GM12878 (cell line): Measurements from ENCODE around the gene CLNS1A.

ENCODE experiments used
- DPF2 ChIP-seq: fragments of 450-650 bp; IDR thresholded peaks from 2 replicates; pipeline ENCODE4 v1.6.1; 2017; ENCODE audit warnings: mild to moderate bottlenecking
- GATAD2B ChIP-seq: fragments of 450-650 bp; conservative IDR thresholded peaks from 2 replicates; pipeline ENCODE4 v1.6.1; 2017; ENCODE audit warnings: low read depth, mild to moderate bottlenecking, moderate library complexity
- NFIC ChIP-seq: IDR thresholded peaks from 2 replicates; pipeline ENCODE4 v1.6.1; 2012; ENCODE audit warnings: low read depth, mild to moderate bottlenecking, inconsistent platforms, low read length, moderate library complexity
- NRF1 ChIP-seq: conservative IDR thresholded peaks from 2 replicates; pipeline ENCODE4 v1.6.1; 2011; ENCODE audit warnings: mild to moderate bottlenecking, low read depth, low read length, improper control_type of control experiment
- PAX5 ChIP-seq: IDR thresholded peaks from 2 replicates; pipeline ENCODE4 v1.6.1; 2011; ENCODE audit warnings: low read depth, low read length, borderline replicate concordance
- SIN3A ChIP-seq: IDR thresholded peaks from 2 replicates; pipeline ENCODE4 v1.6.1; 2012; ENCODE audit warnings: low read depth, low read length, improper control_type of control experiment
- TCF7 ChIP-seq: IDR thresholded peaks from 2 replicates; pipeline ENCODE4 v1.6.1; 2014; ENCODE audit warnings: antibody characterized with exemption, borderline replicate concordance
- YY1 ChIP-seq: IDR thresholded peaks from 2 replicates; pipeline ENCODE4 v1.6.1; 2011; ENCODE audit warnings: low read depth, mild to moderate bottlenecking, low read length
- TF ChIP-seq, protein P1 (sequence below), 3 experiments: IDR thresholded peaks in 2 of 3; conservative IDR thresholded peaks in 1 of 3; 2 replicates each; pipeline ENCODE4 v1.5.1; 2011; ENCODE audit warnings: low read depth in 3 of 3, low read length in 3 of 3, mild to moderate bottlenecking in 3 of 3, control low read depth in 2 of 3, moderate library complexity in 2 of 3, inconsistent platforms in 1 of 3, mixed read lengths in 1 of 3; ENCODE audit not compliant: control insufficient read depth in 2 of 3, insufficient read depth in 1 of 3; ENCODE audit errors: extremely low read depth in 1 of 3

DNA sequence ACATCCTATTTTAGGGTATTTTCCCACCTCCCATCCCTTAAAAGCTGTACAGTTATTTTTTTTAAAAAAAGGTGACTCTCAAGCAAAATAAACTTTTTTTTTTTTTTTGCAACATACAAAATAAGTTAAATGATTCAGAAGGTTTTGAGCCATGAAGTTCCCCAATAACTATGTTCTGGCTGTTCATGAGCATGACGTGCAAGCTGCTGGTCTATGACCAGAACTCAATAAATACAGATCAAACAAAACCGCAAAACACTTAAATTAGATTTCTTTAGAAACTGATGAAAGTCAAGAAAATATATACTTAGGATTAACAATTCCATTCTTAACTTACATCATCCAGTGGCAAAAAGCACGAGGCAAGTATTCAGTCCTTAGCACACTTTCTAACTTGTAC lies 24.1 kb upstream of the CLNS1A start:
- TF ChIP-seq SIN3A = no peak
- TF ChIP-seq YY1 = no peak
- no peak for TF ChIP-seq NRF1
- TF ChIP-seq, protein P1, sequence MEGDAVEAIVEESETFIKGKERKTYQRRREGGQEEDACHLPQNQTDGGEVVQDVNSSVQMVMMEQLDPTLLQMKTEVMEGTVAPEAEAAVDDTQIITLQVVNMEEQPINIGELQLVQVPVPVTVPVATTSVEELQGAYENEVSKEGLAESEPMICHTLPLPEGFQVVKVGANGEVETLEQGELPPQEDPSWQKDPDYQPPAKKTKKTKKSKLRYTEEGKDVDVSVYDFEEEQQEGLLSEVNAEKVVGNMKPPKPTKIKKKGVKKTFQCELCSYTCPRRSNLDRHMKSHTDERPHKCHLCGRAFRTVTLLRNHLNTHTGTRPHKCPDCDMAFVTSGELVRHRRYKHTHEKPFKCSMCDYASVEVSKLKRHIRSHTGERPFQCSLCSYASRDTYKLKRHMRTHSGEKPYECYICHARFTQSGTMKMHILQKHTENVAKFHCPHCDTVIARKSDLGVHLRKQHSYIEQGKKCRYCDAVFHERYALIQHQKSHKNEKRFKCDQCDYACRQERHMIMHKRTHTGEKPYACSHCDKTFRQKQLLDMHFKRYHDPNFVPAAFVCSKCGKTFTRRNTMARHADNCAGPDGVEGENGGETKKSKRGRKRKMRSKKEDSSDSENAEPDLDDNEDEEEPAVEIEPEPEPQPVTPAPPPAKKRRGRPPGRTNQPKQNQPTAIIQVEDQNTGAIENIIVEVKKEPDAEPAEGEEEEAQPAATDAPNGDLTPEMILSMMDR (IDR thresholded peaks at IDR 0.05 in 2 of 3, conservative IDR thresholded peaks at IDR 0.05 in 1 of 3; ENCODE audit: control insufficient read depth in 2 of 3, extremely low read depth in 1 of 3, insufficient read depth in 1 of 3, low read depth in 3 of 3, low read length in 3 of 3) = no peak
- TF ChIP-seq GATAD2B = no peak
- no peak for TF ChIP-seq TCF7
- no peak for TF ChIP-seq PAX5
- no peak for TF ChIP-seq DPF2
- TF ChIP-seq NFIC = no peak
